Measurements from ENCODE around the gene VPS50.

The VPS50 gene

DNA sequence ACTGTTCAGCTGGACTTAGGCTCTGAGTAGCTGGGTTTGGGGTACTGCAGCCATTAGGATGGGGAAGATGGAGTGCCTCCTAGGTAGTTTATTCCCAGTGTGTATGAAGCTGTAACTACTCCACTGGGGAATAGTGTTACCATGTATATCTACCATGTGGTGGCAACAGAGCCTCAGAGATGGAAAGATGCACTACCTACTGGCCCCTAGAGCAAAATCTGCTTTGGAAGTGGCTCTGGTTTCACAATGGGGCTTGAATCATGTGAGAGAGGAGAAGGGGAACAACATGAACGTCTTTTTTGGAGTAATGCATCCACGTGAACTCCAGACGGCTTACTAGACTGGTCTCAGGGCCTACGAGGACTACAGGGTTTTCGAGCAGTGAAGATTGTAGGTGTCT, 175.1 kb downstream of the VPS50 start:
- TF ChIP-seq TAF1 (IDR thresholded peaks at IDR 0.05; ENCODE audit: borderline replicate concordance, insufficient read depth, low read length) (no peak), SIN3A (IDR thresholded peaks at IDR 0.05; ENCODE audit: borderline replicate concordance, insufficient read depth, low read length) (no peak), POLR2AphosphoS5 (IDR thresholded peaks at IDR 0.05; ENCODE audit: low read depth, low read length) (no peak), FOXP2 (optimal IDR thresholded peaks at IDR 0.05; ENCODE audit: borderline replicate concordance, extremely low read depth, extremely low read length, insufficient read depth) (no peak)
- TF ChIP-seq, protein P1, sequence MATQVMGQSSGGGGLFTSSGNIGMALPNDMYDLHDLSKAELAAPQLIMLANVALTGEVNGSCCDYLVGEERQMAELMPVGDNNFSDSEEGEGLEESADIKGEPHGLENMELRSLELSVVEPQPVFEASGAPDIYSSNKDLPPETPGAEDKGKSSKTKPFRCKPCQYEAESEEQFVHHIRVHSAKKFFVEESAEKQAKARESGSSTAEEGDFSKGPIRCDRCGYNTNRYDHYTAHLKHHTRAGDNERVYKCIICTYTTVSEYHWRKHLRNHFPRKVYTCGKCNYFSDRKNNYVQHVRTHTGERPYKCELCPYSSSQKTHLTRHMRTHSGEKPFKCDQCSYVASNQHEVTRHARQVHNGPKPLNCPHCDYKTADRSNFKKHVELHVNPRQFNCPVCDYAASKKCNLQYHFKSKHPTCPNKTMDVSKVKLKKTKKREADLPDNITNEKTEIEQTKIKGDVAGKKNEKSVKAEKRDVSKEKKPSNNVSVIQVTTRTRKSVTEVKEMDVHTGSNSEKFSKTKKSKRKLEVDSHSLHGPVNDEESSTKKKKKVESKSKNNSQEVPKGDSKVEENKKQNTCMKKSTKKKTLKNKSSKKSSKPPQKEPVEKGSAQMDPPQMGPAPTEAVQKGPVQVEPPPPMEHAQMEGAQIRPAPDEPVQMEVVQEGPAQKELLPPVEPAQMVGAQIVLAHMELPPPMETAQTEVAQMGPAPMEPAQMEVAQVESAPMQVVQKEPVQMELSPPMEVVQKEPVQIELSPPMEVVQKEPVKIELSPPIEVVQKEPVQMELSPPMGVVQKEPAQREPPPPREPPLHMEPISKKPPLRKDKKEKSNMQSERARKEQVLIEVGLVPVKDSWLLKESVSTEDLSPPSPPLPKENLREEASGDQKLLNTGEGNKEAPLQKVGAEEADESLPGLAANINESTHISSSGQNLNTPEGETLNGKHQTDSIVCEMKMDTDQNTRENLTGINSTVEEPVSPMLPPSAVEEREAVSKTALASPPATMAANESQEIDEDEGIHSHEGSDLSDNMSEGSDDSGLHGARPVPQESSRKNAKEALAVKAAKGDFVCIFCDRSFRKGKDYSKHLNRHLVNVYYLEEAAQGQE (IDR thresholded peaks at IDR 0.05; ENCODE audit: insufficient read depth in 1 of 2, low read depth in 2 of 2, low read length in 2 of 2) = no peak

DNA sequence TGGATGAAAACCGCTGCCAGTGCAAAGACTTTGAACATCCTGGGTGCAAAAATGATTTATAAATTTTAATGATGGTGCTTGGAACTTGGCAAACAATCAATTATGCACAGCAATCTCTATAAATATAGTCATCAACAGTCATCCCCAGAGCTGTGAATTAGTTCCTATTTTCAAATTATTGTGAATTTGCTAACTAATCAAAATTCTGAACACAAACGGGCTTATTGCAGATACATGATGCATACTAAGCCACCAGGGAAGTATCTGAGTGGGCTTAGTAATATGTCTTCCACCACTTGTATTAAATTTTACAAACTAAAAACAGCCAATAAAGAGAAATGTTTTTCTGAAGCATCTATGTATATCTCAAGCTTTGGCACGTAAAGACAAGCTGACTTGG, 177.2 kb downstream of the VPS50 start:
- TF ChIP-seq POLR2AphosphoS5 (IDR thresholded peaks at IDR 0.05; ENCODE audit: low read depth, low read length) = no peak
- no peak for TF ChIP-seq SIN3A (IDR thresholded peaks at IDR 0.05; ENCODE audit: borderline replicate concordance, insufficient read depth, low read length)
- TF ChIP-seq, protein P1 (IDR thresholded peaks at IDR 0.05; ENCODE audit: insufficient read depth in 1 of 2, low read depth in 2 of 2, low read length in 2 of 2) = no peak
- TF ChIP-seq FOXP2 (optimal IDR thresholded peaks at IDR 0.05; ENCODE audit: borderline replicate concordance, extremely low read depth, extremely low read length, insufficient read depth) = no peak
- TF ChIP-seq TAF1 (IDR thresholded peaks at IDR 0.05; ENCODE audit: borderline replicate concordance, insufficient read depth, low read length) = no peak
